Measurements from ENCODE around the gene ATG7. TPM values are rescaled to one million over a fixed set of nuclear protein-coding genes. Genes with fewer than 3 reads are reported as not detected.
A peak's percentile ranks its signal among the peaks of the same experiment; 100 is the strongest.

Gene ATG7
- total RNA-seq, 1 donor from 2014 or later, result 47.6 TPM

DNA sequence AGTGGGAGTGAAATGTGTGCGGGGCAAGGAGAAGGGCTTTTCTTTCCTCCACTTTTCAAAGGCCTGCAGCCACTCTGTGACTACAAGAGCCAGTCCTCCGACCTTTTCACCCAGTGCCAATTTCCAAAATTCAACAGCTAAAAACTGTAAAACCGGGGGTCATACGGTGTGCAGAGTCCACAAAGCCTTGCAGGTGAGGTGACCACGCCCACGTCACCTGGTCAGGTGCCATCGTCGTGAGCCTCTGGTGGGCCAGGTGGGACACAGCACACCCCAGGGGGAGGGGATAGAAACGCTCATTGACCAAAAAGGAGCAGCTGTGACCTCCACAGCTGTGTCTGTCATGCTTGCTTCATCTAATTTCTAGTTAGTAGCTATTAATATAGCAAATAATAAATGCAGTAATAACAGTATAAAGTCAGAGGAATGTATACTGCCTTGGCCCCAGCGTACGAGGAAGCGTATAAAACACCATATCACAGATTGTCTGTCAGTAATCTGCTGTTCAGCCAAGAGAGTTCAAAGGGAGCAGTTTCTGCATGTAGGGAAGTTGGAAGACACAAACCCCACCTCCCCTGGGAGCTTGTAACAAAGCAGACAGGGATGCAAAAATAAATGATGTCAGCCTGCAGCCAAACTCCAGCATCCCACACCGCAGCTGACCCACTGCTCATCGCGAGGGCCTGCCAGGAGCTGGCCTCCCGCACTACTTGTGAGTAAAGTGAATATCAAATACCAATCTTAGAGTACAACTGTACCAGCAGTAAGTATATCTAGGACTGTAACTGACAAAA is 284.9 kb downstream of the ATG7 start:
- DNase-seq, result peak; percentile 87

DNA sequence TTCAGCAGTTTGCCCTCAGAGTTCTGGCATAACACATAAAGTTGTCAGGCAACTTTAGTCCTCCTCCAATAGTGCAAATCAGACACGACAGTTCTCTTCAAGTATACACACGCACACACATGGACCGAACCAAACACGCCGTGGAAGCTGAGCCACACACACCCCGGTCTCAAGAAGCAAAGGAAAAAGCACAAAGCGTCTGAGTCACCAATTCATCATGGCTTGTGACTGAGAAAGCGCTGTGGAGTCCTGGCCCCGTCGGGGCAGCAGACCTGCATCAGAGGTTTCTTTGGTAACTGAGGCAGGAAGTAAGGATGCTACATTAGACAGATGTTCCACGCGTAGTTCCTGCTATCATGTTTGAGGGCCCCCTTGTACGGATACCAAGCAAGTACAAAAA is 285.8 kb downstream of the ATG7 start:
- DNase-seq, result no peak

DNA sequence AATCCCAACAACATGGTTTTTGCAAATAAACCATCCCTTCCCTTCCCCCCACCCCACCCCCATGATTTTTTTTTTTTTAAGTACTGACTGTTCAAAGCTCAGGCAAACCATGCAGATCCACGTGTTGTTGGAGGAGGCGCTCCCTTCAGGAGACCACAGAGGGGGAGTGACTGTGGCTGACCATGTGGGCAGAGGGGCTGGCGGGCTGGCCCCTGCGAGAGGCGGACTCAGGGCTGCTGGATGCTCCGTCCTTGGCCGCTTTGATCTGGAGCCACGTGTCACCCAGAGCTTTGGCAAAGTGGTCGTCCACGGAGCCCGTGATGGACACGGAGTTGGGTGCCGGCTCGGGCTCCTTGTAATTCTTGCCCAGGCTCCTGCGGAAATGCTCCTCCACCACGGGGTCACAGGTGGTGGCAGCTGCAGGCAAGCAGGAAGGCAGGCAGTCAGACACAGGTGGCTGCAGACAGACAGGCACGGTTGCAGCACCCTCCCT is 286.3 kb downstream of the ATG7 start:
- DNase-seq, result no peak

DNA sequence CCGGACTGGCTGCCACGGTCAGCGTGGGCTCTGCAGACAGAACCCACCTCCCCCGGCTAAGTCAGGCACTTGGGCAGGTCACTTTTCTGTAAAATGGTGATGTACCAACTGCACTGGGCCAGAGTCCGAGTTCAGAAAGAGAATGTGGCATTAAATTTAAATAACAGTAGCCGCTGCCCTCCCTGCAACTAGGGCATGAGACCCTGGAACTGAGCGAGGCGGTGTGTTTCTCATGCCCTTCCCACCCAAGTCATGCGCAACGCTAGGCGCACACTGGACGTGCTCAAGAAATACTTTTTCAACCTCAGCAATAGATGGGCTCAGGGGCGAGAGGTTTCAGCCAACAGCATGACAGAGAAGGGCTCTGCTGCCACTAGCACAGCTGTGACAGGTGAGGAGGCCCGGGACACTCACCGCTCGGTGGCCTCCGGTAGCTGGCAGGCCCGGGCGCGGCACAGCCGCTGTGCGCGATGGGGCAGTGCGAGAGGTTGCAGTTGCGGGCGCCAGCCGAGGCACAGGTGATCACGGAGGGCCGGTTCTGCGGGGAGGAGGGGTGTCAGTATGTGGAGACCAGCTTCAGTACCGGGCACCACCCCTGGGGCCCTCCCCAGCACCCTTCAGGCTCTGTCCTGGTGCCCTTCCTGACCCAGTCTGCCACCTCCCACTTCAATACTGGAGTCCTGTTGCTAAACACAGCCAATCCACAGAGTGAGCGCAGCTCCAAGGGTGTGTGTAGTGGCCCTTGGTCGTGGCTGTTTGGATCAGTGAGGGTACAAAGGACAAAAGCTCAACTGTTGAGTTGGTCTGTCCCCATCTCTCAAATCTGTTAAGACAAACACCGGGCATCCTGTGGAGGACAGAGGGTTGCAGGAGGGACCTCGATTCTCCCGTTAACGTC is 287.0 kb downstream of the ATG7 start:
- DNase-seq, result no peak

DNA sequence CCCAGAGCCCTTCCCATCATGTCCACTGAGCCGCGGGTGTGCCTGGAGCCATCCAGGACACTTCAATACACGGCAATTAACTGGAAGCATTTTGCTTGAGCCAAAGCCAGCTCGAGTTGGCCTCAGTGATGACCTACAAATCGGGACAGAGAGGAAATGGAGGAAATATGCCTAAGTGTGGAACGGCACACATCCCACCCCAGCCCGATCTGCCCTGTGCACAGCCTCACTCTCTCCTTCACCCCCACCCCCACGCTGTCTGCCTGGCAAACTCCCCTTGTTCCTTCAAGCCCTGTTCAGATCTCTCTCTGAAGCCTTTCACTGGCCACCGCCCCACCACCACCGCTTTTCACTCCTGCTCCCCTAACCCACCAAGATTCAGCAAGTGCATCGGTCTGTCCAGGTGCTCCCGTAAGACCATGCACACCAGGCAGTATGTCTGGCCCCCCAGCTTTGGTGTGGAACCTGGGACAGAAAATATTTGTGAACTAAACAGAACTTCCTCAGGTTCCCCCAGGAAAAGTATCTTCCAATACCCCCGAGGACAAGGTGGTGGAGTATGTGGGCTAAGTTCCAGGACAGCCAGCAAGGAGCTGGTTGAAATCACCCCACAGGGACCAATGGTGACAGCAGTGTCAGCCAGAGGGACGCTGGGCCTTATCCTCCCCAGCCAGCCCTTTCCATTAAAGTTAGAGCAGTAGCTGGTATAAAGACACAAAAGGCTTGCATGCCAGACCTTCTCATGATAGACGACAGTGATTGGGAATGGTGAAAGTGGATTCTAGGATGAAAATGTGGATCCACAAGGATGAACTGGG is 287.8 kb downstream of the ATG7 start:
- DNase-seq, result no peak

DNA sequence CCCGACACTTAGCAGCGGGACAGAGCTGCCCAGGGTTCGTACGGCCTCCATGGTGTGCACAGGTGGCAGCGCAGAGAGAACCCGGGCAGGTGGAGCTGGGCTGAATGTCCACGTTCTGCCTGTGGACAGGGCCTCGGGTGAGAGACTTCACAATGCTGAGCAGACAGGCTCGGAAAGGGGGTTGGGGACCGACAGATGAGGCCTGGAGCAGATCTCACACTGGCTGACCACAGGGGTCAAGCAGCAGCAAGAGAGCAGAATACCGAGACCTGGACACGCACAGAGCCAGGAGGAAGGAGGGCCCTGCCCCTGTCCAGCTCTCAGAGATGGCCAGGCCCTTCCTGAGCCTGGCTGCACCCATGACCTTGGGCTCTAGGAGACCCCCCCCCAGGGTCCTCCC is 288.5 kb downstream of the ATG7 start:
- DNase-seq, result no peak

DNA sequence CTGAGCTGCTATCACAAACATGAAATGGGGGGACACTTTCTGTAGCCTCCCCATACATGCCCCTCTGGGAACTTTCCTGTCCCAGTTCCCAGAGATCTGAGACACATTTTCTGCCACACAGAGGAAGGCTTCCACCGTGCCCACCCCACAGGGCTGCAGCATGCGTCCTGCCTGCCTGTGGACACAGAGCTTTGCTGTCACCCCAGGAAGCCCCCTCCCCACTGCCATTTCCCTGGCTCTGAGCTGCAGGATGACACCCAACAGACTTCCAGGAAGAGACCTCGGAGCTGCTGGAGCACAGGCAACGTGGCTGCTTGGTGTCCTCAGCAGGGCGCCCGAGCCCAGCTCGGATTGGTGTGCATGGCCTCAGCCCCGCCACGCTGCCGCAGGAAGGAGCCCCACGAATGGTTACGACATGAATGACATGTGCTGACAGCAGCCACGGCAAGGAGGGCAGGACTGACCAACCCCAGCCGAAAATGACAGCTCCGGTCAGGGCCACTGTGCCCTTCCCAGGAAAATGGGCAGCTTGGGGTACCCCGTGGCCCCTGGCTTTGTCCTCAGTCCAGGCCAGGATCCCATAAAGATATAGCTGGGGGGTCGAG is 290.2 kb downstream of the ATG7 start:
- DNase-seq, result no peak

DNA sequence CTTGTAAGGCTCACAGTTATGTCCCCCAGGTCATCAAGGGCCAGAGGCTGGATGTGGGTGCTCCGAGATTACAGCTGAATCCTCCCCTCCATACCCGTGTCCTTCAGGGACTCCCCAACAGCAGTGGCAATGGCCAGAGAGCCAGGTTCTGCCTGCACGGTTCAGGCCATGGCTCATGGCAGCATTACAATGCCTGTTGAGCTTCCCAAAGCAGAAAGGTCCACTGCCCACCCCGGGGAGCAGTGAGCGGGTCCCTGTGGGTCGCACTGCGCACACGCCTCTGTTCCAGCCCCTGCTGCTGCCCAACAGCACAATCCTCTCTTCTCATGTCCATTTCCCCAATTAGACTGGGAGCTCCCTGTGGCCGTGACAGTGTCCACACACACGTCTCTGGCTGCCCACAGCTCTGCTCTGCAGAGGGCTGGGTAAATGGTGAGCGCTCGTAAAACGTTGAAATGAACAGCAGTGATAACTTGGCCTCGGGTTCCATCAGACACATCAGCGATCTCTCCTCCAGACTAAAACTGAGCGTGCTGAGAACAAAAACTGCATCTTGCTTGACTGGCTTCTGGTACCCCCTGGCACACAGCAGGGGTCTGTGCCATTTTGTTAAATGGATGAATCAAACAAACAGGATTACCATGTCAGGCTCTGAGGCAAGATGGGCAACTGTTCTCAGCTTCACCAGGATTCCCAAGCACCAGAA is 291.1 kb downstream of the ATG7 start:
- no peak for DNase-seq

DNA sequence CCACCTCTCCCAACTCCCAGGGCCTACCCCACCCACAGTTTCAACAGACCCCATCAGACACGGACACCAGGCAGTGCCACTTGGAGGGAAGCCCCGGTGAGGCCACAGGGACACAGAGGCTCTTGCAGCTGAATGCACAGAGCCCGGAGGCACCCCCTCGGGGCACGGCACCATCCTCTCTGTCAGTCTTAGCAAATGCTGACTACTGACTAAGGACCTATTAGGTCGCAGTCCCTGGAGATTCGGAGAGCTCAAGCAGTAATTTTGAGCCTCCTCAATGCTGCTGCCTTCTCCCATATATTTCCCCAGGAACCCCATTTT is 291.6 kb downstream of the ATG7 start:
- no peak for DNase-seq

DNA sequence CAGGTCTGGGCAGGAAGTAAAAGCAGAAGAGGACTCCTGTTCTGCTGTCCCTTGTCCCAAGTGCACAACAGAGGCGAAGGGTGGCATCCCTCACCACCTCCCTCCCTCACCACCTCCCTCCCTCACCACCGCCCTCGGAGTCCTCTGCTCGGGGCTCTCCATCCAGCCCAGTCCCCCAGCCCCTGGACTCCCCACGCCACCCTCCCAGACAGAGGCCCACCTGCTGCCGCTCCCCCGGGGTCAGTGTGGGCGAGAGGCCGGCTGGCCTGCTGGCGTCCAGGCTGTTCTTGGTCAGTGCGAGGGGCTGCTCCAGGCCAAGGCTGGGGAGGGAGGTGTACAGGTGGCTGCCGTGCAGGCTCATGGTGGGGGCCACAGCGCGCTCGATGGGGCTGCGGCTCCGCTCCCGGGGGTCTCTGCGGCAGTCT is 292.4 kb downstream of the ATG7 start:
- DNase-seq, result no peak

DNA sequence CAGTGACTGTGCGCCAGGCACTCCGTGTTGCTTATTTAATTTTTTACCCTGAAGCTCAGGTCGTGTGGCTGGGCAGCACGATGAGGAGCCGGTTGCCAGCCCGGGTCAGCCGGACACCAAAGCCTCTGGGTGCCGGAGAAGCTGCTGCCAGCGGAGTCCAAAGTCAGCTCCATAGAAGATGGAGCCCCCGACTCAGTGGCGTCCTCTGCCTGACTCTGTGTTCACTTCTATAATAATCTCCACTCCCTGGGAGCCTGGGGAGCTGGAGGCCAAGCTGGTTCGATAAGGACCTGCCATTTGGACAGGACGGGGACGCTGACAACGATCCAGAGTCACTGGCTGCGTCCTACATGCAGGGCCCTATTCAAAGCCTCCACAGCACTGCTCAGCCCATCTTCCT is 292.9 kb downstream of the ATG7 start:
- DNase-seq, result no peak

DNA sequence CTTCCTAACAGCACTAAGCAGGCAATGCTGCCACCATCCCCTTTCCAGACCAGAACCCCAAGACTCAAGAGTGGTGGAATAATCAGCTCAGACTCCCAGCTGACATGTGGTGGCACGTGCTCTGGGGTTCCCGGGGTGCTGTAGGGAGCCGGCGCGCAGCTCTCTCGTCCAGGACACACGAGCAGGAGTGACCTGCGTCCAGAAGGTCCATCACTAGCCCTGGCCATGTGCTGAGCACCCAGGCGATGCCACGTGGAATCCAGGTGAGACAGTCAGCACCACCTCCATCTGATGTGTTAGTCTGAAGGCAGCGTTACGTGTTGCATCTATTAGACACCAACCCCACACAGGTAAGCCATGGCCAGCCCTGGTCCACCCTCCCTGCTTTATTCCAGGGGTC is 293.3 kb downstream of the ATG7 start:
- DNase-seq, result no peak

DNA sequence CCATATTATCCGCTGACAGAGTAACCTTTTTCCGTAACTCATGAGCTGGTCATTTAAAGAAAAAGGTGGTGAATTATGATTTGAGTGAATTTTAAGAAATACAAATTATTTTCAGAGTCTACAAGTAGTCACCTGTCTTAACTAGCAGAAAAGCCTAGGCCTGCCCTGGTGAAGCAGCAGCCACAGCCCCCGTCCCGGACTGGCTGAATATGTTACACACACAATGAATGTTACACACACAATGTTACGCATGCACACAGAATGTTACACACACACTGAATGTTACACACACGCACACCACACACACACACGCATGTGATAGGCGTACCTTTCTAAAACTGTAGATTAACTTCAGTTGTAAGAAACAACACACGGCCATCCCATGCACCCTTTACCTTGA is 293.7 kb downstream of the ATG7 start:
- no peak for DNase-seq

DNA sequence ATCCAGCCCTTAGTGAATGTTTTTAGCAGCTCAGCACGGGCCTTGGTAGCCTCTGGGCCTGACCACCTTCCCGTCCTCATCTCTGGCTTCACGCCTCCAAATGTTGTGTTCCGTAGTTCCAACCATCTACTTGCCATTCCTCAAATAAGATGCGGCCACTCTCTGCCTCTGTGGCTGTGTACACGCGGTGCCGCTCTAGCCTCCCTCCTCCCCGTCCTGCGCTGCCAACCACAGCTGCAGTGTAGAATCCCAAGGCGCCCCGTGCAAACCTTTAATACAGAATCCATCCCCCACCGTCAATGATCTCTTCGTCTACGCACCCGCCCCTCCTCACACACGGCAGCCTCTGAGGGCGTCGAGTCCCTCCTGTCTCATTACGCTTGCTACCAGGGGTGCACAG is 294.3 kb downstream of the ATG7 start:
- no peak for DNase-seq

DNA sequence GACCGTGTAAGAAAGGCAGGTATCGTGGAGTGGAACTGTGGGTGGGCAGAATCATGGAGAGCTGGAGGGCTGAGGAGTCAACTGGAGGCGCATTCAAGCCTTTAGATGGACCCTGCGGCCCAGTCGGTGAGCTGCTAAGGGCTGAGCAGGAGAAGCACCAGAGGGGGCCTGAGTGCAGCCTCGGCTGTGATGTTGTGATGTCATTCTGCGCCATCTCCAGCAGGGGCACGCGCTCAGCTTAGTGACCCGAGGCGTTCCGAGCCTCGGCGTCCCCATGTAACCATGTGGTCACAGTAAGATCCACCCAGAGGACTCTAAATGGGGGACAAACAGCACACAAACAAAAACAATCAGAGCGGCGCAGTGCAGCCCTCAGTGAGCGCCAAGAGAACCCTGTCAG is 294.7 kb downstream of the ATG7 start:
- DNase-seq, result no peak

DNA sequence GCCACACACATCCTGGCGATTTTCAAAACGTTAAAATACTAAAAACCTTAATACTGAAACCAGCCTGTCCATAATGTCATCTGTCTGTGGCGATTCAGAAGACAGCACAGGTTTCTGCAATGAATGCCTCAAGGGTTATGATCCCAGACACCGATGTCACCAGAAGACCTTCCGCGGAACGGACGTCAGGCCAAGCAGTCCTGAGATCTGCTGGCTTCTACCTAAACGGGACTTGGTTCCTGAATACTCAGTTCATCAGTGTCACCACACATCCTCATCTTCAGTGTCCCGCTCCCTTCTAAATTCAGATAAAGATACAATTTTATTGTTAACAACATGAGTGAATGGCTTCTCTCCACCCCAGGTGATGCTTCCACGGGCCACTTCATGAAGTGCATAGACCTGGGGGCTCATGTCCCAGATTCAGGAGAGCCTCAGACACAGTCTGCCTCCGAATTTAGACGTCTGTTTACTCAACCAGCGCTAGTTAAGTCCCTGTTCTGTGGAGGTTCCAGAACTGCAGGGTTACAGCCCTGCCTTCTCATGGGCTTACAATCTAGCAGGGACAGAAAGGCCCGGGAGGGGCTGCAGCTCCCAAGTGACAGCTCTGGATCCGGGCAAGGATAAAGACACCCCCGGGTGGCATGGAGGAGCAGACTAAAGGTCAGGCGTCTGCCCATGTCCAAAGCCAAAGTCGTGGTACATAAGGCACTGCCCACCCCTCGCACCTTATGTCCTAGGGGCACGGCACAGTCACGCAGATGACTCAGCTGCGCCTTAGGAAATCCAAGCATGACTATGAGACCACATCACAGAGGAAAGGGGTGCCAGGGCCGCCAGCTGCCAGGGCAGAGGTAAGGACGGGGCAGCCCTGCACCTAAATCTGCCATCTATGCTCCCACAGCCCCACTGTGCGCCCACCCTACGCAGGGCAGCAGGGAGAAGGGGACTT is 295.6 kb downstream of the ATG7 start:
- DNase-seq, result no peak

DNA sequence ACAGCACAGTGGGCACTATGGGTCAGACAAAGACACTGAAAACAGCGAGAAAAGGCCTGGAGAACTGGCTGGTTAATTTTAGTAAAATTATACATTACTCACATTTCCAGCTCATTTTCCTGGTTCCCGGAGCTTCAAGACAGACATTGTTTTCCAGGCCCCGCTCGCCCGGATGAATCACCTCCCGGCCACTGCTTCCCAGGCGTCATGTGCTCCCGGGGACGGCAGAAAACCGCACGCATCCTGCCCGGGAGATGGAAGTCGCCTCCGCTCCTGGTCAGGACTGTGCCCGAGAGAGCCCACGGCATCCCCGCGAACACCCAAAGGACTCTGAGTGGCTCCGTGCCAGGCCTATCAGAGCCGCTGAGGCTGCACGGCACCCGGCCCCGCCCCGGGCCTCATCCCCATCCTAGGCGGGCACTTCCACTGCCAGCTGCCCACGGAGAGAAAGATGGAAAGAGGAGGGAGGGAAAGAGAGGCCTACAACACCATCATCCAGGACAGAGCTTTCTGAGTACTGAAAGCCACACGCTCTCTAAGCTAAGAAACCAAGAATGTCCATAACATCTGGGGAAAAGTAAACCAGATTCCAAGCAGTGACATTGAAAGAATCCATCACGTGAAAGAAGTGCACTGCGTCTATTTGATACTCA is 296.4 kb downstream of the ATG7 start:
- peak; percentile 6 for DNase-seq

DNA sequence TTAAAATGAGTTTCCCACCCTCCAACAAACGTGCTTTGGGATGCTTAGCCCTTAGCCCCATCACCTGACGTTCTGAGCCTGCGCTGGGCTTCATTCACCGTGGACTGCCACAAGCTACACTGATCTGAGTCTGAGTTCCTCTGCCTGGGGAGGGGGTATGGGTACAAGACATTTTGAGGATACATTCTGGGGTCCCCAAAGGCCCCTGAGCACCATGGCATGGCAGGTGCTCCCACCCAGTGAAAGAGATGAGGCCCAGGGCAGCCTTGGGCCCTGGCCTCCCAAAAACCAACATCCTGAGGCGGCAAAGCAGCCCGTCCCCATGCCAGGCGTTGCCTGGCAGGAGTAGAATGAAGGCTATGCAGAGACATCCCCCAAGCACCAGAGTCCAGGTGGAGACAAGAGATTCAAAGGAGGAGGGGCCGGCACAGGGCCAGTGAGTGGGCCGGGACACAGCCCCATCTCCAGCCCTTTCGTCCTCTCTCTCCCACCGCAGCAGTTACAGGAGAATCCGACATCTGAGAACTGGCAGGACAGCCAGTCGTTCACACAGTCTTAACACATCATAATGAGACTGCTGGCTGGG is 297.1 kb downstream of the ATG7 start:
- DNase-seq, result no peak

DNA sequence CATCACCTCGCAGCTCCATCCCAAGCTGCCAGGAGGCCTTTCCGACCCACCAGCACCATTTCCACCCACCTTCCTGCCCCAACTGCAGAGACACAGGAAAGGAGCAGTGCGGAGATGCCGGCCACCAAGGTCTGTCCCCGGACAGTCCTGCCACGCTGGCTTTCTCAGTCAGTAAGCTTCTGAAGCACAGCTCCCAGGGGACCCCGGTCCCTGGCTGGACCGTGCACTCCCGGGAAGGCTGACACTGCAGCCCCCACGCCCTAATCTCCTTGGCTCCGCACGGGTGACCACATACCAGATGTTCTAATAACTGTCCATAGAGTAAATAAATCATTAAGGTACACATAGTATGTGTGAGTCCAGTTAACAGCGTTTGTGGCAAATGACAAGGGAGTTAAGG is 298.1 kb downstream of the ATG7 start:
- no peak for DNase-seq
